Occipital lobe (tissue), 2 donors: ENCODE results near the gene S100P. TPM values are rescaled to one million over a fixed set of nuclear protein-coding genes. Genes with fewer than 3 reads are reported as not detected.
"Not testable (repeated sequence)": the region's sequence is repeated elsewhere in the genome, so short reads cannot be mapped to it uniquely, and the experiment has no call there.

Source experiments
- DNase-seq: peaks from one replicate; lab custom pipeline; 2025; lab: John Stamatoyannopoulos, UW
- total RNA-seq: library from RNA; depleted of rRNA; stranded (reverse); fragments of >200 nt; gene quantifications from one replicate; pipeline ENCODE4 v1.2.3, GENCODE V29; 2014

Gene S100P
- total RNA-seq: 1.6 TPM

- no peak for DNase-seq
Measured at GRCh38 chr4:6693231-6694176, at the start of gene S100P. TSS of gene S100P (plus strand) at chr4:6693878. CDS start at chr4:6693933, 55 bp downstream.

- no peak for DNase-seq
Measured at GRCh38 chr4:6644792-6645530, 48.7 kb upstream of the S100P start.

- no peak for DNase-seq
Measured at GRCh38 chr4:6647169-6647568, 46.5 kb upstream of the S100P start.

- DNase-seq: no peak
Measured at GRCh38 chr4:6647582-6648230, 46.0 kb upstream of the S100P start.

GRCh38 chr4:6649216-6649615, 44.5 kb upstream of the S100P start:
- DNase-seq: no peak

GRCh38 chr4:6654211-6654610, 39.5 kb upstream of the S100P start:
- not testable (repeated sequence) for DNase-seq

GRCh38 chr4:6655291-6655690, 38.4 kb upstream of the S100P start:
- DNase-seq: not testable (repeated sequence)

- DNase-seq: no peak
Measured at GRCh38 chr4:6655924-6656323, 37.8 kb upstream of the S100P start.

GRCh38 chr4:6657242-6658208, 36.2 kb upstream of the S100P start:
- DNase-seq: no peak

- DNase-seq: no peak
Measured at GRCh38 chr4:6658209-6658595, 35.5 kb upstream of the S100P start.

- DNase-seq: no peak
Measured at GRCh38 chr4:6658597-6659075, 35.0 kb upstream of the S100P start.

GRCh38 chr4:6659897-6660296, 33.8 kb upstream of the S100P start:
- no peak for DNase-seq

- DNase-seq: no peak
Measured at GRCh38 chr4:6660430-6660829, 33.2 kb upstream of the S100P start.

GRCh38 chr4:6662591-6662990, 31.1 kb upstream of the S100P start:
- no peak for DNase-seq

GRCh38 chr4:6663596-6664393, 29.9 kb upstream of the S100P start:
- DNase-seq: no peak

GRCh38 chr4:6665320-6665654, 28.4 kb upstream of the S100P start:
- DNase-seq: no peak

GRCh38 chr4:6668391-6668790, 25.3 kb upstream of the S100P start:
- DNase-seq: no peak

GRCh38 chr4:6671648-6672047, 22.0 kb upstream of the S100P start:
- DNase-seq: no peak

GRCh38 chr4:6672131-6672530, 21.5 kb upstream of the S100P start:
- no peak for DNase-seq
